HPDE6-E6E7 (cell line): ENCODE results near the gene PSAPL1.
A peak's percentile ranks its signal among the peaks of the same experiment; 100 is the strongest.

Source experiments
- DNase-seq: peaks from one replicate; pipeline ENCODE4 v3.0.0; 2011; ENCODE audit warnings: missing footprints; ENCODE audit errors: extremely low spot score

The PSAPL1 gene

DNA sequence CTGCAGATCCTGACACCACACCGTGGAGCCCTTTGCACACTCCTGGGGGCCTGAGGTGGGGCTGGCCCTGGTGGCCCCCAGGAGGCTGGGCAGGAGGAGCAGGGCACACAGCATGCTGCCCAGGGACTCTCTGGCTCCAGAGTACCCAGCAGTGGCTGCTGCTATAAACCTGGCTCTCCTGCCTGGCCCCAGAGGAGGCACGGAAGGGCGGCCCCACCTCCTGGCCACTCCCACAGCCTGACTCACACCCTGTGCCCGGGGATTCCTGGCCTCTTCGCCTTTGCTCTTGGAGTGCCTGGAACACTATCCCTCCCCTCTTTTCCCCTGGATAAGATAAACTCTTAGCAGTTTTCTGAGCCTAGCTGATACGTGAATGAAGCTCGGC is at the start of gene PSAPL1:
Gene PSAPL1, minus strand, starts transcription at position 165 of the 385 bp plus-strand sequence. Its CDS starts 51 bp downstream, at position 114.
- peak; percentile 82 for DNase-seq

DNA sequence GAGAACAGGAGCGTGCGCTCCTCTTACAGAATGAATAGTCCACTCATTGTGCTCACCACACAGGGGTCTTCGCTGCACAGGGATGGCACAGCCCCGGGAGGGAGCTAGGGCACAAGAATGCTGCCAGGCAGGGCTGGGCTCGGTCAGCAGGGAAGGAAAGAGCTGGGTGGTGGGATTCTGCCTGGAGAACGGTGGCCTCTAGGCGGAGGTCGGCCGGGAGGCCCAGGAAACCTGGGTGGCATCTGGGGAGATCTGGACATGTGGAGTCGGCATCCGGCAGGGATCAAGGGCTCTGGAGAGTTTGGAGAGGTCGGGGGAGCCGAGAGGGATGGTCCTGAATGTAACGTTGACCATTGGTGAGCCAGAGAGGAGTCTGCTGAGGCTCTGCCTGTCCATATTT is 46.5 kb upstream of the PSAPL1 start:
- no peak for DNase-seq

GRCh38 chr4:7480423-7480822 is 45.7 kb upstream of the PSAPL1 start:
- DNase-seq, result no peak

GRCh38 chr4:7478665-7479064 is 43.9 kb upstream of the PSAPL1 start:
- no peak for DNase-seq

DNA sequence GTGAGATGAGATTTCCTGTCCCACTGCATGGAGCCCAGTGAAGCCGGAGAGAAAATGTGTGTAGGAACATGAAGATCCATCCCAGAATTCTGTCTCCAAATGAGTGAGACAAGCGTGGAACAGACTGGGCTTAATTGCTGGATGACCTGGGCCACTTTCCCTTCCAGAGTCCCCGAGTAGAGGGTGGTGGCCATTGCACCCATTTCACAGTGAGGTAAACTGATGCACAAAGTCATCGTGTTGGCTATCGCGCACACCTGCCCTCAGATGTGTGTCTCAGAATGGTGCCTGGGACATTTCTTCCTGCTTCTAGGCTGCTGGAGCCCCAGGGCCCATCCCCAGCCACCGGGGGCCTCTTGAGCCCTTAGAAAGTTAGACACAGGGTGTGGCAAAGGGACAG is 43.0 kb upstream of the PSAPL1 start:
- DNase-seq, result no peak

GRCh38 chr4:7476820-7477219 is 42.1 kb upstream of the PSAPL1 start:
- DNase-seq, result no peak

DNA sequence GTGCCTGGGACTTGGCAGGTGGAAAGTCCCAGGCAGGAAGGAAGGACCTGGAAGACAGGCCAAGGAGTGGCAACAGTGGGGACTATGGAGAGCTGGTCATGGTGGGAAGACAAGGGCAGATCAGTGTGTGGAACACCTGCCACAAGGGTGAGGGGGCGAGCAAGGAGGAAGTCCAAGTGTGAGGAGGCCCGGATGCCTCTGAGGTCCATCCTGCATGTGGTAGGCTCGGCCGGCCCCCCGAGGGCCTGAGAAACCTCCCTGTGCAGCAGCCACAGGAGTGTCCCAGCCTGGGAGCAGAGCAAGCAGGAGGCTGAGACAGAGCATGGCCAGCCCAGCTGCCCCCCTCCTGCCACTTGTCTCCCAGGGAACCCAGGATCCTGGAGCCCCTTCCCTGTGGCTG is 40.5 kb upstream of the PSAPL1 start:
- no peak for DNase-seq

- no peak for DNase-seq
These were observed 39.6 kb upstream of the PSAPL1 start for GRCh38 chr4:7474320-7474719.

DNA sequence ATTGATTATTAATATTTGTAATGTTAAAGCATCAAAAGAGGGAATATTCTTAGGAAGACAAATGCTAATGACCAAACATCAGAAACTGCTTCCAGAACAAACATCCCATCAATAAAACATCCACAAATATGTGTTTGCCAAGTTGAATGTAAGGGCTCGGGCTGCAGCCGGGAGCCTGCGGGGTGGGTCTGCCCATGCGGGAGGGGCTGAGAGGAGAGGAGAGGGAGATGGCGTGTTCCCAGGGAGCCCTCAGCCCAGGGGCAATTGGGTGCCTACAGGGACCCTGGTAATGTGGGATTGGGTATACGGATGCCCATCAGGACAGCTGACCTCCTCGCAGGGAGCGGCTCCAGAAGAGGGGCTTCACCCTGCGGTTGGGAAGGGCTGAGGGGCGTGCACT is 38.4 kb upstream of the PSAPL1 start:
- DNase-seq, result no peak

DNA sequence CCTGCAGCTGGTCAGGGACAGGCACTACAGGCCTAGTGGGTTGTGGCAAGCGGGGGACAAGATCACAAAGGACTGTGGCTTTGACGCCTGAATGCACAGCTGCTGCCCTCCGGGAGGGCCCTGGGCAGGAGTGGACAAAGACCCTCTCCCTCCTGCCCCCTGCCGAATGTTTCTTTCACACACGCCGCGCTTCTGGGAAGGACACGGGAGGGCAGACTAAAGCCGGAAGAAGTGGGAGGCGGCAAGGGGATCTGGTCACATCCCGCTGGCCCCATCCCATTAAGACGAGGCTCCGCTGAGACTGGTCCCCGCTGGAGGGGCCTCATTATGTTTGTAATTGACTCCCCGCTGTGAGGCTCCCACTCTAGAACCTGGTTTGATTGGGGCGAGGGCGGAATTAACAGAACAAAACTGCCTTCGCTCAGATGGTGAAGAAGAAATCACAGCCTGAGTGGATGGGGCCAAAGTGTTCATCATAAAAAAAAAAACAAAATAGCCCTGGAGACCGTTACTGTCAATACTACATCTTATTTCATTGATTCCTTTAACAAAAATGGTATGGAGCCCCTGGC is 37.8 kb upstream of the PSAPL1 start:
- DNase-seq, result no peak

GRCh38 chr4:7470522-7471128 is 35.9 kb upstream of the PSAPL1 start:
- no peak for DNase-seq

DNA sequence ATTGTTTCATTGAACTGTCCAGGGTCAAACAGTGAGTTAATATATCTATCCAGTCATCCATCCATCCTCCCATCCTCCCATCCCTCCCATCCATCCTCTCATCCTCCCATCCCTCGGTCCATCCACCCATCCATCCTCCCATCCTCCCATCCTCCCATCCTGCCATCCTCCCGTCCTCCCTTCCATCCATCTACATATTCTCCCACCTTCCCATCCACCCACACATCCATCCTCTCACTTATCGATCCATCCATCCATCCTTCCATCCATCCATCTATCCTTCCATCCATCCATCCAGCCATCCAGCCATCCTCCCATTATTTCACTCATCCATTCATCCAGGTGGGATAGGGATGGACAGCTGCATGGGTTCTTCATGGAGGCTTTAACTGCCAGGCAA is 35.4 kb upstream of the PSAPL1 start:
- no peak for DNase-seq

DNA sequence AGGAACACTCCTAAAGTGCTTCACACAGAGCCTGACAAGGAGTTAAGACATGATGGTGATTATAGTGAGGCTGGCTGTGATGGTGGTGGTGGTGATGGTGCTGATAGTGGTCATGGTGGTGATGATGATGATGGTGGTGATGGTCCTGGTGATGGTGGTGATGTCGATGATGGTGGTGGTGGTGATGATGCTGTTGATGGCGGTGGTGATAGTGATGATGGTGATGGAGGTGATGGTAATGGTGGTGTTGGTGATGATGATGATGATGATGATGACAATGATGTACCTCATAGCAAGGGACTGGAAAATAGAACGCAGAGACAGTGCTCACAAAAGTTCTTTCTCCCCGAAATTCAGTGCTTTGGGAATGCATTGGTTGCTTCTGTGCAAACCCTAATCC is 34.3 kb upstream of the PSAPL1 start:
- no peak for DNase-seq

- DNase-seq, result no peak
These were observed 32.7 kb upstream of the PSAPL1 start for GRCh38 chr4:7467471-7467870.

DNA sequence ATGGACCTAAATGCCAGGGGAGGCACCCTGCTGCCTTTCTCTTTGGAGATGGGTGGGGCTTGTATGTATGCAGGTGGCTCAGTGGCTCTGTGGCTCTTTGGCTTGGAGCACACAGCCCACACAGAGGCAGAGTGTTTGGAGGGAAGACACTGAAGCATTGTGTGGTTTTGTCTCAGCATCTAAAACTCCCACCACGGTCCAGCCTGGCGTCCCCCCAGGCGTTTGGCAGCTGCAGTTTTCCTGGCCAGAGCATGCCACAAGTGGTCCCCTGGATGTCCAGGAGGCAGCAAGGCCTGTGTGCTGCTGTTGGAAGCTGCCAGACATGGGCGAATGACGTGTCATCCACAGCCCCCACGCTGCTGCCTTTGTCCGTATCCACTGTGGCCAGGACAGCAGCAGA is 32.2 kb upstream of the PSAPL1 start:
- no peak for DNase-seq

GRCh38 chr4:7466215-7466614 is 31.5 kb upstream of the PSAPL1 start:
- no peak for DNase-seq

GRCh38 chr4:7465017-7465416 is 30.3 kb upstream of the PSAPL1 start:
- DNase-seq, result no peak

GRCh38 chr4:7464259-7464655 is 29.5 kb upstream of the PSAPL1 start:
- DNase-seq, result no peak

GRCh38 chr4:7463566-7464258 is 29.0 kb upstream of the PSAPL1 start:
- DNase-seq, result no peak

DNA sequence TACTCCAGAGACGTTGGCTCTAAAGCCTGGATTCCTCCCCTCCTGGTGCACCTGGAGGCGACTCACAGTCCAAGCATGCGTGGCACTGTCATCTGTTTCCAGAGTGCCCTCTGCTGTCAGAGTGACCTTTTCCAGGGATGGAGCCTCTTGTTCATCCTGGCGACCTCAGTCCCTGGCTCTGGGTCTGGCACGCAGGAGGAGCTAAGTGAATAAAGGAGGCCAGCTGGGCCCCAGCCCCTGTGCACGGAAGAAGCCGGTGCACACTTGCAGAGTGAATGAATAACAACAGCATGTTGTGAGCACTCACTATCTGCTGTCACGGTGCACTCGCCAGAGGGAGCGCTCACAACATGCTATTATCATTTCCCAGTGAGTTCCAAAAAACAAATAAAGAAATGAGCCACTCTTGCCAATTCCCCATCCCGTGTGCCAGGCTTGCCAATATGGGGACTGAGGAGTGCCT is 27.8 kb upstream of the PSAPL1 start:
- DNase-seq, result peak; percentile 27

DNA sequence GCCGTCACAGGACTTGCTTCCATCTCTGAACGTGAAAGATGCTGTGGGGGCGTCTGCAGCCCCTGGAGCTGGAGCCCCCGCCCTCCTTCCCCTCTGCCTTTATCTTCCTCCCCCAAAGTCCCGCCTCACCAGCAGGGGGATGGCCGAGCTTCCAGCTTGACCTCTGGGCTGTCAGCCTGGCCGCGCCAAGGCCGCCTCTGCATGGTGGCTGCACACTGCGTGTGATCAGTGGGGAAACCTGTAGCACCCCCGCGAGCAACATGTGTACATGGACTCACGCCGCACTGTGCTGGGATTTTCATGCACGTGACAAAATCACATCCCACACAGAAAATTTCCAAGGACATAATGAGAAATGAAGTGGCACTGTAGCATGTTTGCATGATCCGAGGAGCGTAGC is 26.5 kb upstream of the PSAPL1 start:
- no peak for DNase-seq

GRCh38 chr4:7460566-7460965 is 25.8 kb upstream of the PSAPL1 start:
- no peak for DNase-seq

DNA sequence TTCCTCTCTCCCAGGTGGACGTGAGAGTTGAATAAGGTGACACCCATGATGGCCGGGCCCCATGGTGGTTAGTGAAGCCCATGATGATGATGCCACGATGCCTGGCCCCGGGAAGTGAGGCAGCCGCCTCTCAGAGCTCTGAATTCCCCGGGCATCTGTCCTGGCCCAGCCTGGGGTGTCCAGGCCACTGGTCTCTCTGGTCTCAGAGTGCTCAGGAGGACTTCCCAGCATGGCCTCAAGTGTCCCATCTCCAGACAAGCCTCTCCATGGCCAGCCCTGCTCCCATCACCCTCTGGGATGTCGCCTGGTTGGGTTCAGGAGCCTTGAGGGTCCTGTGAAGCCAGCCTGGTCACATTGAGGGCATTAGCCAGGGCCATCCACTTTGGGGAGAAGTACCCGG is 24.7 kb upstream of the PSAPL1 start:
- DNase-seq, result no peak
